Measurements from ENCODE around the gene FBXO4. TPM values are rescaled to one million over a fixed set of nuclear protein-coding genes. Genes with fewer than 3 reads are reported as not detected.

The FBXO4 gene
- total RNA-seq, 1 donor: 11.2 TPM

GRCh38 chr5:41896230-41896629 is 28.9 kb upstream of the FBXO4 start:
- DNase-seq (ENCODE audit: low read depth): no peak
- TF ChIP-seq CTCF (IDR thresholded peaks at IDR 0.05; ENCODE audit: insufficient read depth, low read depth, low read length): no peak
- no peak overlapping the region for H3K4me3 ChIP-seq (ENCODE audit: low read depth, low read length)

GRCh38 chr5:41903382-41903891 is 21.6 kb upstream of the FBXO4 start:
- peak overlapping the region; percentile 74 for H3K4me3 ChIP-seq (ENCODE audit: low read depth, low read length)
- no peak for DNase-seq (ENCODE audit: low read depth)
- TF ChIP-seq CTCF (IDR thresholded peaks at IDR 0.05; ENCODE audit: insufficient read depth, low read depth, low read length): no peak

DNA sequence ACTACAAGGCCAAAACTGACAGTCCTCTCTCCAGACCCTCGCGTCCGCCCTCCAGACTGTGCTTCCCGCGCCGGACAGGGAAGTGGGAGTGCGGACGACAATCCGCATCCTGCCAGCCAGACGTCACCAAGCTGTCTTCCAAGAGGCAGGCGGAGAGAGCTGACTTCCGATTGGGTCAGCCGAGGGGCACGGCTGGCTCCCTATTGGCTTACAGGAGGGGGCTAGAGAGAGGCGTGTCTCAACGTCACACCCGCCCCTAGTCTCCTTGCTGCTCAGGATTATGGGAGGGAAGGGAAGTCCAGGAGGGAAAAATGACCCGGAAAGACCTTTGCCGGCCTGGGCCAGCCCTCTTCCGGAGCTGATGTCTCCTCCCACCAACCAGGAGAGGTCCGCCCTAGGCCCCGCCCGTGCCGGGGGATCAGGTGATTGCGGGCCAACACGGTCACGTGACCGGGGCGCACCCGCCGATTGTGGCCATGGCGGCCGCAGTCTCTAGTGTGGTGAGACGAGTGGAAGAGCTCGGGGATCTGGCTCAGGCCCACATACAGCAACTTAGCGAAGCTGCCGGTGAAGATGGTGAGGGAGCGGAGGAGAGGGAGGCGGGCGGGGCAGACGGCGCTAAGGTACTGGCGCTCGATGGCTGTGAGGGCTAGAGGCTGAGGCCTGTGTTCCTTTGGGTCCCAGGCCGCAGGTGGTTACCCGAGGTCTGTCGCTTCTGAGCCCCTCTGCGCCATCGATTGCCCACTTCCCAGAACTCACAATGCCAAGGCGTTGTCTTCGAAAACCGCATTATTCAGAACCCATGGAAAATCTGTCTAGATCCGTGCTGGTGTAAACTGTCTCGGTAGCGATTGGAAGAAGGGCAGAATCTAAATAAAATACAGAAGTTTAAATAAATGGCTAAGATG is 20.9 kb upstream of the FBXO4 start, which contains the start of gene RIMOC1:
TSS of gene RIMOC1 (plus strand) at position 453 of the 908 bp plus-strand sequence. CDS start at position 477, 24 bp downstream.
- peak; percentile 100 for DNase-seq (ENCODE audit: low read depth)
- peak within 1 kb of the TSS; percentile 74 for H3K4me3 ChIP-seq (ENCODE audit: low read depth, low read length)

DNA sequence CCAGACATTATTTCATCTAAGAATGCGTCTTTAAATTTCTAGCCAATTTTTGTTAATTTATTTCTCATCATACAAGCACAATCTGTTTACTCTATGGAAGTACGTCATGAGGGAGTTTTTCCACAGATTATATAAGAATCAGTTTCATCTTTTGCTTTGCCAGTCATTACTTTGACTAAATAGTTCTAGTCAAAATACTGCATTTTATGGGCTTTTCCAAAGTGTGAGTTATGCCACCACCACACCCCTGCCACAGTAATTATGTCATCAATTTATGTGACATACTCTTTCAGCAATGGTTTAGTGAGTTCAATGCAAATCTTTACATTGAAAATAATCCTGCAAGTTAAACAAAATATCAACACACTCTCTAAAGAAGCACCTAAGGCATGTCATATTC is 18.9 kb upstream of the FBXO4 start:
- DNase-seq (ENCODE audit: low read depth): no peak
- TF ChIP-seq CTCF (IDR thresholded peaks at IDR 0.05; ENCODE audit: insufficient read depth, low read depth, low read length): no peak
- H3K4me3 ChIP-seq (ENCODE audit: low read depth, low read length): no peak overlapping the region

More for the DNA sequence above, 20.9 kb upstream of the FBXO4 start, which contains the start of gene RIMOC1:
- TF ChIP-seq CTCF (IDR thresholded peaks at IDR 0.05; ENCODE audit: insufficient read depth, low read depth, low read length): no peak

GRCh38 chr5:41908374-41909079 is 16.6 kb upstream of the FBXO4 start:
- peak; percentile 31 for DNase-seq (ENCODE audit: low read depth)
- TF ChIP-seq CTCF (IDR thresholded peaks at IDR 0.05; ENCODE audit: insufficient read depth, low read depth, low read length): no peak
- H3K4me3 ChIP-seq (ENCODE audit: low read depth, low read length): no peak overlapping the region

DNA sequence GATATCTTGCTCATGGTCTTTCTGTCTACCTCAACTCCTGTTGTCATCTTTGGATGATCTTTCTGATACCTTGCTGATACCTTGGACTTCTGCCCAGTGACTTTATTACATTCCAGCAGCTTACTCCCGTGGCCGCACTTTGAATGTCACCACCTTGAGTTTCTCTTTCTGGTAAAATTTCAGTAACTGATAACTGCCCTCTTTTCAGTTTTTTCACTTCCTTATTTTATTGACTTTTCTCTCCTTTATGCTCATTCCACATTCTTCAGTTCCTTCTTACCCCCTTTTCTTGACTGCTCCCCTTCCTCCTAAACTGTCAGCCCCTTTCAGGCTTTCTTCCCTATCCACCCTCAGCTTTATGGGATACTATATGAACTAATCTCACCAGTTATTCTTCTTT is 7.0 kb upstream of the FBXO4 start:
- no peak for DNase-seq (ENCODE audit: low read depth)
- TF ChIP-seq CTCF (IDR thresholded peaks at IDR 0.05; ENCODE audit: insufficient read depth, low read depth, low read length): no peak
- no peak overlapping the region for H3K4me3 ChIP-seq (ENCODE audit: low read depth, low read length)
